ENCODE data around the gene TEAD1.

- TF ChIP-seq CTCF (IDR thresholded peaks at IDR 0.05; ENCODE audit: insufficient read depth, low read length) = no peak
- TF ChIP-seq POLR2AphosphoS5 (IDR thresholded peaks at IDR 0.05; ENCODE audit: low read depth) = no peak
- no peak for TF ChIP-seq GABPA (IDR thresholded peaks at IDR 0.05; ENCODE audit: low read depth)
These were observed 332 bp downstream of the TEAD1 start for GRCh38 chr11:12674571-12674935.
